ENCODE data around the gene ZNF611. TPM values are rescaled to one million over a fixed set of nuclear protein-coding genes. Genes with fewer than 3 reads are reported as not detected.
"Not testable (repeated sequence)": the region's sequence is repeated elsewhere in the genome, so short reads cannot be mapped to it uniquely, and the experiment has no call there.

ZNF611 gene
- 10 to 100 TPM; 19.9 to 41.8 TPM for total RNA-seq

DNA sequence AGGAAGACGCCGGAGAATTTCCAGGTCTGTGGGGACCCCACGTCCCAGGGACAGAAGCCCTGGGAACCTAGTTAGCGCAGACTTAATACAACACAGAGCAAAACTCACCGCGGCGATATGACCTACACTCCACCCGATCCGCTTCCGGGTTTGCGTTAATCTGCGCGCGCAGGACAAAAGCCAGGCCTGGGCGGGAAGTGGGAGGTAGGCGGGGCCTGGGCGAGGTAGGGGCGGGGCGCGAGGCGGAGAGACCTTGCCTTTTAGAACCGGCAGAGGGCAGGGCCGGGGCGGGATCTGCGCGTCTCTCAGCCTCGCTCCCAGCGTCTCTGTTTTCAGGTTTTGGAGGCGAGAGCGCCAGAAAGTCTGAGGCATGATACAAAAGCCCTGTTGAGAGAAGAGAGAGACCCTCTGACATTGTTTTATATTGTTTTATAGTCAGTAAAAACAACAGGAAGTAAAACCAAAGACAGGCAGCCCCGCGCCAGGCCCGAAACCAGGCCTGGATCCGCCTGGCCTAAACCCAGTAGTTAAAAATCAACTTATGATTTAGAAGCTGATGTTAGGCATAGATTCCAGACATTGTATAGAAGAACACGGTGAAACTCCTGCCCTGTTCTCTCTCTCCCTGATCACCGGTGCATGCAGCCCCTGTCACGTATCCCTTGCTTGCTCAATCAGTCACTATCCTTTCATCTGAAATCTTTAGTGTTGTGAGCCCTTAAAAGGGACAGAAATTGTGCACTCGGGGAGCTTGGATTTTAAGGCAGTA lies at the start of gene ZNF611:
Gene ZNF611, minus strand, starts transcription at position 152 of the 769 bp plus-strand sequence. CDS start 19,150 bp downstream, outside the sequence.
- Mint-ChIP-seq H3K4me1 (peaks cover 17% of the 10 kb centered on the region), H3K27ac (peak within 1 kb of the TSS; percentile 89), H3K36me3 (ENCODE audit: low read depth) (peaks cover 25% of the 10 kb centered on the region), H3K9me3 (no peaks in the 10 kb centered on the region), H3K4me3 (peak within 1 kb of the TSS; percentile 78), H3K27me3 (no peaks in the 10 kb centered on the region)
- peak; percentile 98 for ATAC-seq (replicated peaks)

DNA sequence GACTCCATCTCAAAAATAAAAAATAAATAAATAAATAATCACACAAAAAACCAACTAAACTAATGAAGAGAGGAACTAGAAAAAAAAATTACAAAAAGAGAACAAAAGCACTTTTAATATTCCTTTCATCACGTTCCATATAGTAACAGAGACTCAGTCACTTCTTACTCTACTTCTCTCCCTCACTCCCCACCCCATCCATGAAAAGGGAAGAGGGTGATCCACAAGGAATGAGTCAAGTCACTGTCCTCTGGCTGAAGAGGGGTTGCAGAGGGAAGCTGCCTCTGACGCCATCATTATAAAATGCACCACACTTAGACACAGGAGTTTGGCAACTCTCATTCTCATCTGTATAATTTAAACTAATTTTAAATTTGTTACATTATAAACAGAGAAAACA lies 48.0 kb upstream of the ZNF611 start:
- not testable (repeated sequence) for ATAC-seq (replicated peaks); H3K27me3 Mint-ChIP-seq; H3K9me3 Mint-ChIP-seq; H3K4me3 Mint-ChIP-seq; H3K27ac Mint-ChIP-seq
- H3K36me3 Mint-ChIP-seq (ENCODE audit: low read depth), result peaks cover 72% of the 10 kb centered on the region
- peaks cover 36% of the 10 kb centered on the region for H3K4me1 Mint-ChIP-seq

GRCh38 chr19:52778811-52779210 lies 44.0 kb upstream of the ZNF611 start:
- Mint-ChIP-seq H3K4me3 (peak overlapping the region; percentile 31), H3K4me1 (peaks cover 17% of the 10 kb centered on the region), H3K9me3 (no peaks in the 10 kb centered on the region), H3K27me3 (no peaks in the 10 kb centered on the region), H3K27ac (no peak overlapping the region), H3K36me3 (ENCODE audit: low read depth) (peaks cover 99% of the 10 kb centered on the region)
- ATAC-seq (replicated peaks), result peak; percentile 78

DNA sequence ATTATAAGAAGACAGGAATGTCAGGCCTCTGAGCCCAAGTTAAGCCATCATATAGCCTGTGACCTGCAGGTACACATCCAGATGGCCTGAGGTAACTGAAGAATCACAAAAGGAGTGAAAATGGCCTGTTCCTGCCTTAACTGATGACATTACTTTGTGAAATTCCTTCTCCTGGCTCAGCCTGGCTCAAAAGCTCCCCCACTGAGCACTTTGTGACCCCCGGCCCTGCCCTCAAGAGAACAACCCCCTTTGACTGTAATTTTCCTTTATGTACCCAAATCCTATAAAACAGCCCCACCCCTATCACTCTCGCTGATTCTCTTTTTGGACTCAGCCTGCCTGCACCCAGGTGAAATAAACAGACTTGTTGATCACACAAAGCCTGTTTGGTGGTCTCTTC lies 21.6 kb upstream of the ZNF611 start:
- not testable (repeated sequence) for ATAC-seq (replicated peaks); H3K27ac Mint-ChIP-seq; H3K4me3 Mint-ChIP-seq; H3K36me3 Mint-ChIP-seq (ENCODE audit: low read depth); H3K27me3 Mint-ChIP-seq; H3K4me1 Mint-ChIP-seq
- peaks cover 27% of the 10 kb centered on the region for H3K9me3 Mint-ChIP-seq

DNA sequence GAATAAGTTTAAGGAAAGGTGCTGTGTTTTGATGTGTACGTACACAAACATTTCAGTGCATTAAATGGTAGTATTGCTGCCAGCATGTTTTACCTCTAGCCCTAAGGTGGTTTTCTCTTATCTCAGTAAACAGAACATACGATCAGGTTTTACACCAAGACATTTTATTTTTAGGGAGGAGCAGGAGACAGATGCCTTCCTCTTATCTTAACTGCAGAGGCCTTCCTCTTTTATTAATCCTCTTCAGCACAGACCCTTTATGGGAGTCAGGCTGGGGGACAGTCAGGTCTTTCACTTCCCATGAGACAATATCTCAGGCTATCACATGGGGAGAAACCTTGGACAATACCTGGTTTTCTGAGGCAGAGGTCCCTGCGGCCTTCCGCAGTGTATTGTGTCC lies 14.9 kb upstream of the ZNF611 start:
- Mint-ChIP-seq H3K27ac (no peak overlapping the region), H3K36me3 (ENCODE audit: low read depth) (no peaks in the 10 kb centered on the region), H3K4me1 (no peaks in the 10 kb centered on the region), H3K4me3 (no peak overlapping the region), H3K27me3 (no peaks in the 10 kb centered on the region), H3K9me3 (peaks cover 5% of the 10 kb centered on the region)
- ATAC-seq (replicated peaks), result no peak

- no peak overlapping the region for H3K27ac Mint-ChIP-seq
- no peak overlapping the region for H3K4me3 Mint-ChIP-seq
- H3K4me1 Mint-ChIP-seq, result no peaks in the 10 kb centered on the region
- H3K36me3 Mint-ChIP-seq (ENCODE audit: low read depth), result no peaks in the 10 kb centered on the region
- H3K27me3 Mint-ChIP-seq, result no peaks in the 10 kb centered on the region
- H3K9me3 Mint-ChIP-seq, result no peaks in the 10 kb centered on the region
- ATAC-seq (replicated peaks), result no peak
Observed at GRCh38 chr19:52748336-52748950, 13.6 kb upstream of the ZNF611 start.

DNA sequence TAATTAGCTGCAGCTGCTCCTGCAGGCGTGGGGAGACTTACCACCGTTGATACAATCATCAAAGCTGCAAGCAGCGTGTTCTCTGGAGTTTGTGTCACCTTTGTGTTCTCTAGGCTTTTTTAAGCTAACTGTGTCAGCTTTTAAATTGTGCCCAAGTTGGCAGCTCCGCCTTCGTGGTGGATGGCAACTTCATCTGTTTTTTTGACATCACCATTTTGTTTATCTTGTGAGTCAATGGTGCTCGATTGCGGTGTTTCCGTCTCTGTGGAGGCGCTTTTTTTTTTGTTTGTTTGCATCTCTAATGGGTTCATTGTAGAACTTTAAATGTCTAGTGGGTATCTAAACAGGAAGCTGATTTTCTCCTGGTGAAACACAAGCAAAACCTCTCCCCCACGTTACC lies 11.1 kb upstream of the ZNF611 start:
- H3K36me3 Mint-ChIP-seq (ENCODE audit: low read depth); H3K9me3 Mint-ChIP-seq; ATAC-seq (replicated peaks): not testable (repeated sequence)

GRCh38 chr19:52743091-52743490 lies 8.2 kb upstream of the ZNF611 start:
- no peaks in the 10 kb centered on the region for H3K27me3 Mint-ChIP-seq
- ATAC-seq (replicated peaks), result no peak
- no peaks in the 10 kb centered on the region for H3K36me3 Mint-ChIP-seq (ENCODE audit: low read depth)
- peak overlapping the region; percentile 18 for H3K4me3 Mint-ChIP-seq
- peaks cover 15% of the 10 kb centered on the region for H3K4me1 Mint-ChIP-seq
- H3K27ac Mint-ChIP-seq, result peak overlapping the region; percentile 42
- H3K9me3 Mint-ChIP-seq, result no peaks in the 10 kb centered on the region

More for the DNA sequence above, 11.1 kb upstream of the ZNF611 start:
- not testable (repeated sequence) for H3K4me3 Mint-ChIP-seq, H3K27ac Mint-ChIP-seq, H3K27me3 Mint-ChIP-seq
- peaks cover 15% of the 10 kb centered on the region for H3K4me1 Mint-ChIP-seq

- Mint-ChIP-seq H3K36me3 (ENCODE audit: low read depth) (no peaks in the 10 kb centered on the region), H3K4me3 (peak overlapping the region; percentile 18), H3K9me3 (no peaks in the 10 kb centered on the region), H3K27ac (peak overlapping the region; percentile 42), H3K4me1 (peaks cover 15% of the 10 kb centered on the region), H3K27me3 (no peaks in the 10 kb centered on the region)
- peak; percentile 65 for ATAC-seq (replicated peaks)
Observed at GRCh38 chr19:52742516-52742915, 7.7 kb upstream of the ZNF611 start.

GRCh38 chr19:52741951-52742485 lies 7.2 kb upstream of the ZNF611 start:
- Mint-ChIP-seq H3K27me3 (no peaks in the 10 kb centered on the region), H3K4me1 (peaks cover 15% of the 10 kb centered on the region), H3K36me3 (ENCODE audit: low read depth) (no peaks in the 10 kb centered on the region), H3K4me3 (peak overlapping the region; percentile 18), H3K27ac (peak overlapping the region; percentile 42), H3K9me3 (no peaks in the 10 kb centered on the region)
- ATAC-seq (replicated peaks), result no peak

GRCh38 chr19:52741371-52741770 lies 6.5 kb upstream of the ZNF611 start:
- not testable (repeated sequence) for H3K4me3 Mint-ChIP-seq; H3K27me3 Mint-ChIP-seq; H3K9me3 Mint-ChIP-seq; H3K36me3 Mint-ChIP-seq (ENCODE audit: low read depth); ATAC-seq (replicated peaks)
- peak overlapping the region; percentile 42 for H3K27ac Mint-ChIP-seq
- H3K4me1 Mint-ChIP-seq, result peaks cover 15% of the 10 kb centered on the region

GRCh38 chr19:52739576-52739975 lies 4.7 kb upstream of the ZNF611 start:
- Mint-ChIP-seq H3K27ac (no peak overlapping the region), H3K9me3 (no peaks in the 10 kb centered on the region), H3K4me1 (peaks cover 20% of the 10 kb centered on the region), H3K27me3 (no peaks in the 10 kb centered on the region), H3K4me3 (no peak overlapping the region), H3K36me3 (ENCODE audit: low read depth) (no peaks in the 10 kb centered on the region)
- ATAC-seq (replicated peaks), result no peak

- H3K27ac Mint-ChIP-seq, result peak overlapping the region; percentile 89
- peaks cover 22% of the 10 kb centered on the region for H3K36me3 Mint-ChIP-seq (ENCODE audit: low read depth)
- ATAC-seq (replicated peaks), result no peak
Observed at GRCh38 chr19:52735734-52736133, 890 bp upstream of the ZNF611 start.

GRCh38 chr19:52734331-52734892 lies 432 bp downstream of the ZNF611 start:
- H3K9me3 Mint-ChIP-seq, result no peaks in the 10 kb centered on the region
- ATAC-seq (replicated peaks), result peak; percentile 41
- peak overlapping the region; percentile 78 for H3K4me3 Mint-ChIP-seq
- no peaks in the 10 kb centered on the region for H3K27me3 Mint-ChIP-seq
- peaks cover 32% of the 10 kb centered on the region for H3K36me3 Mint-ChIP-seq (ENCODE audit: low read depth)
- peak overlapping the region; percentile 89 for H3K27ac Mint-ChIP-seq
- H3K4me1 Mint-ChIP-seq, result peaks cover 17% of the 10 kb centered on the region

More at GRCh38 chr19:52735734-52736133, 890 bp upstream of the ZNF611 start:
- peaks cover 17% of the 10 kb centered on the region for H3K4me1 Mint-ChIP-seq
- H3K4me3 Mint-ChIP-seq, result peak overlapping the region; percentile 78
- no peaks in the 10 kb centered on the region for H3K9me3 Mint-ChIP-seq
- no peaks in the 10 kb centered on the region for H3K27me3 Mint-ChIP-seq

GRCh38 chr19:52726051-52726450 lies 8.8 kb downstream of the ZNF611 start:
- not testable (repeated sequence) for H3K4me3 Mint-ChIP-seq; ATAC-seq (replicated peaks); H3K4me1 Mint-ChIP-seq; H3K9me3 Mint-ChIP-seq; H3K27ac Mint-ChIP-seq; H3K27me3 Mint-ChIP-seq
- H3K36me3 Mint-ChIP-seq (ENCODE audit: low read depth), result peaks cover 95% of the 10 kb centered on the region
